HG03354 (cell line): ENCODE results near the gene N4BP3.

Source experiments
- ATAC-seq: cut with Tn5 transposase; IDR thresholded peaks from one replicate; pipeline ENCODE4 v1.9.1; 2021; ENCODE audit warnings: mild to moderate bottlenecking; ENCODE audit not compliant: unreplicated experiment, poor library complexity, severe bottlenecking

Gene N4BP3

DNA sequence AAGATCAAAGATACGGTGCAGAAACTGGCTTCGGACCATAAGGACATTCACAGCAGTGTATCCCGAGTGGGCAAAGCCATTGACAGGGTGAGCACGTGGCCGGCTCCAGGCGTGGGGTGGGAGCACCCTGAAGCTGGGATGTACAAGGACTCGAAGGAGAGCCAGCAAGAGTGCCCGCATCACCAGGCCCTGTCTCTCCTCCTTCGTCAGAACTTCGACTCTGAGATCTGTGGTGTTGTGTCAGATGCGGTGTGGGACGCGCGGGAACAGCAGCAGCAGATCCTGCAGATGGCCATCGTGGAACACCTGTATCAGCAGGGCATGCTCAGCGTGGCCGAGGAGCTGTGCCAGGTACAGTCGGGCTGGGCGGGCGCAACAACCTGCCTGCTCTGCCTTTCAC is 29.3 kb downstream of the N4BP3 start:
- ATAC-seq: no peak

DNA sequence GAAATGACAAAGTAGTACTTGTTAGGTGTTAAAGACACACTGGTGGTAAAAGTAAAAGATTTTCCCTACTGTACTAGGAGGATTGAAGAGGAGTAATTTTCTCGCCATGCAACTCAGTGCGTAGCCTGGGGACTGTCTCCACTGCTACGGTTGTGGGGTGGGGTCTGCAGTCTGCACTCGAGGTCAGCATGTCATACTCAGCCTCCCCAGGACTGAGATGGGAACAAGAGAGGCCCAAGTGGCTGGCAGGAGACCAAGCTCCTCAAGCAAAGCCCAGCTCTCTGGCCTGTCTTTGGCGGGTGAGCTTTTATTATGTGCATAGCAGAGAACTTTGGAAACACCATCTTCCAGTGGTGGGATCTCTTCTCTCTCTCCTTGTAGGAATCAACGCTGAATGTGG is 29.9 kb downstream of the N4BP3 start:
- ATAC-seq: no peak

DNA sequence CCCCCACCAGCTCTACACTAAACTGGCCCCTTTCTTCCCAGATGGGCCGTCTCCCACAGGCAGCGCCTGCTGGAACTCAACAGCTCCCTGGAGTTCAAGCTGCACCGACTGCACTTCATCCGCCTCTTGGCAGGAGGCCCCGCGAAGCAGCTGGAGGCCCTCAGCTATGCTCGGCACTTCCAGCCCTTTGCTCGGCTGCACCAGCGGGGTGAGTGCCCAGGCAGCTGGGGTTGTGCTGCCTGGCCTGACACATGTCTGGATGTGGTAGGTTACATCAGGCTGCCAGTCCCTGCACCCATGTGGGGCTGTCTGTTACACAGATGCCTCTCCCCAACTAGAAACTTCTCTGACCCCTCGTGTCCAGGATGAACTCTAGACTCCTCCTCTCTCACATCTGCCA is 30.6 kb downstream of the N4BP3 start:
- ATAC-seq: no peak

DNA sequence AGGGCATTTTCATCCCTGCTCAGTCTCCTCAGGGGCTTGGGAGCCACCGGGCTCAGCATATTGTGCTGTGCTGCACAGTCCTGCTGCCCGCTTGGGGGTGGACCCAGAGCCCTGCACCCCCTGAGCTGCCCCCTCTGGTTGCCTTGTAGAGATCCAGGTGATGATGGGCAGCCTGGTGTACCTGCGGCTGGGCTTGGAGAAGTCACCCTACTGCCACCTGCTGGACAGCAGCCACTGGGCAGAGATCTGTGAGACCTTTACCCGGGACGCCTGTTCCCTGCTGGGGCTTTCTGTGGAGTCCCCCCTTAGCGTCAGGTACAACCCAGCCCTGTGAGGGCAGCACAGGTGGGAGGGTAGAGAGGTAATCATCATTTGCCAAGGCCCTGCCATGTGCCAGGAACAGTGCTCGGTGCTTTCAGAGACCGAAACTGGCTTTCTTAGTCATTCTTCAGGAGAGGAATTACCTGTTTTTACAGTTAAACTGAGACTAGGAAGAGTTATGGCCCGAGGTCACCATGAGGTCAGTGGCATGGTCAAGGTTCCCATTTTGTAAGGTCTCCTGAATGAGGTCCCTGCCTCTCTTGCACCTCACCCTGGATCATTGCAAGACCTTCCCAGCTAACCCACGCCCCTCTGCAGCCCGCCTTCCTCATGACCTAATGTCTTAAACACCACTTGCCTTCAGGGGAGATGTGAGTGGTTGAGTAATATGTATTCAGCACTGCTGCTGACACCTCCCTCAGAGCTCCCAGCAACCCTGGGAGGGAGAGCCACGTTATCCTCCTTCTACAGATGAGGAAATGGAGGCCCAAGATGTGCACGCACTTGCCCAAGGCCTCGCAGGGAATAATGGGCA is 32.9 kb downstream of the N4BP3 start:
- peak; percentile 80 for ATAC-seq

DNA sequence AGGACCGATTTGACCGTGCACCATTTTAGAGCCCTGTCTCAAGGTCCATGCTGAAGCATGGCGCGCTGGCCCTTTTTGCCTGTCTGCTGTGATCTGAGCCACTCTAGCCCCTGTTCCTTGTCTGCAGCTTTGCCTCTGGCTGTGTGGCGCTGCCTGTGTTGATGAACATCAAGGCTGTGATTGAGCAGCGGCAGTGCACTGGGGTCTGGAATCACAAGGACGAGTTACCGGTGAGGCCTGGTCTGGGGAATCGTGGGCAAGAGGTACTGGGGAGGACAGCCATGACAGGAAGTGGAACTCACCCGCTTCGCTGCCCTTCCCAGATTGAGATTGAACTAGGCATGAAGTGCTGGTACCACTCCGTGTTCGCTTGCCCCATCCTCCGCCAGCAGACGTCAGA is 34.1 kb downstream of the N4BP3 start:
- ATAC-seq: no peak

DNA sequence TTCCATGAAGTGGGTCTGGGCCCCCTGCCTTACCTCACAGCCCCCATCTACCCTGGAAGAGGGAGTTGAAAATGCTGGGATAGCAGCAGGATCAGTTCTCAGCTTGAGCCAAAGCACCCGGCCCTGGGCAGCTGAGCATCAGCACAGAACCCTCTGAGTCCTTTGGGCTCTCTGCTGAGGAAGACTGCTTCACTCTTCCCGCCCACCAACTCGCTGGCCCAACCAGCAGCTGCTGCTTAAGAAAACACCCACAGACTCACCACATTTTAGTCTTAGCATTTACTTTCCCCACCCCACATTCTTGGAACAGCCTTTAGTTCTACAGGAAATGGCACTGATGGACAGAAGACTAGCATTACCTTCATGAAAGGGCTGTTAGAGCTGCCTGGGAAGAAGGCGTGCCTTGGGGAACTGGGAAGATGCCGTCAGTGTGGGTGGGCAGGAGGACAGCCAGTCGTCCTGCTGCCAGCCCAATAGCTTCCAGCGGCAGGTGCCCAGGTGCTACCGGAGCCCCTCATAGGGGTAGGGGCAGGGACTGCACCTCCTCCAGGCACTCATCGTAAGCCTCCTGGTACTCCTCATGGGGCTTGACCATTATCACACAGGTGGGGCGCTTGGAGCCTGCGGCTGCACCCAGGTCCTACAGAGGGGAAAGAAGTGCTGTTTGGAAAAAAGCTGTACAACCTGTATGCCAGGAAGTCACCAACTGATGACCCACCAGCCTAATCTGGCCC is 36.0 kb downstream of the N4BP3 start:
- no peak for ATAC-seq

DNA sequence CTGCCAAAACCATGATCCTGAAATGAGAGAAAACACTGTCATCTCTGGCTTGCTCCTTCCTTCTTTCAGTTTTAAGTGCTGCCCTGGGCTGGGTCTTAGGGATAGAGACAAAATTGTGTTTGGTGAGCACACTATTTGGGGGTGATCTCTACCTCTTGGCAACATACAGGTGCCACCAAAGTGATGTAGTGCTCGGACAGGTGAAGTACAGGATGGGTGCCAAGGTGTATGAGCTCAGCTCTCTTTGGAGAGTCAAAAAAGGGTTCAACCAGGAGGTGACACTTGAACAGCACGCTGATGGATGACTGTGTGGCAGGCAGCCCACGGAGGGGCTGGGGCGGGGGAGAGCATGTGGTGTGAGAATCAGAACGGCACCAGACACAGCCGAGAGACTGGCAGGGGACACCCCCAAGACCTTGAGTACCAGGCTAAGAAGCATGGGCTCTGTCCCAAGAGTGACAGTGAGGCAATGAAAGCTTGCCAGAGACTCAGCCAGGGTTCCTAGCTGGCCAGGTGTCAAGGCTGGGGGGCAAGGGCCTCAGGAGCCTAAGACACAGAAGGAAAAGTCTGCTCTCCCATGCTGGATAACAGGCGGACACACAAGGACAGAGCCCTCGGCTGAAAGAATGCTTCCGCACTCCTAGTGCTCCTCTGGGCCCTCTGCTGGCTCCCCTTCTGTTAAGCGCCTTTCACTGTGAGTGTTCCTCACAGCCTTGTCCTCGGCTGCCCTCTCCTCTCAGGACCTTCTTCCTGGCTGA is 37.8 kb downstream of the N4BP3 start:
- no peak for ATAC-seq

DNA sequence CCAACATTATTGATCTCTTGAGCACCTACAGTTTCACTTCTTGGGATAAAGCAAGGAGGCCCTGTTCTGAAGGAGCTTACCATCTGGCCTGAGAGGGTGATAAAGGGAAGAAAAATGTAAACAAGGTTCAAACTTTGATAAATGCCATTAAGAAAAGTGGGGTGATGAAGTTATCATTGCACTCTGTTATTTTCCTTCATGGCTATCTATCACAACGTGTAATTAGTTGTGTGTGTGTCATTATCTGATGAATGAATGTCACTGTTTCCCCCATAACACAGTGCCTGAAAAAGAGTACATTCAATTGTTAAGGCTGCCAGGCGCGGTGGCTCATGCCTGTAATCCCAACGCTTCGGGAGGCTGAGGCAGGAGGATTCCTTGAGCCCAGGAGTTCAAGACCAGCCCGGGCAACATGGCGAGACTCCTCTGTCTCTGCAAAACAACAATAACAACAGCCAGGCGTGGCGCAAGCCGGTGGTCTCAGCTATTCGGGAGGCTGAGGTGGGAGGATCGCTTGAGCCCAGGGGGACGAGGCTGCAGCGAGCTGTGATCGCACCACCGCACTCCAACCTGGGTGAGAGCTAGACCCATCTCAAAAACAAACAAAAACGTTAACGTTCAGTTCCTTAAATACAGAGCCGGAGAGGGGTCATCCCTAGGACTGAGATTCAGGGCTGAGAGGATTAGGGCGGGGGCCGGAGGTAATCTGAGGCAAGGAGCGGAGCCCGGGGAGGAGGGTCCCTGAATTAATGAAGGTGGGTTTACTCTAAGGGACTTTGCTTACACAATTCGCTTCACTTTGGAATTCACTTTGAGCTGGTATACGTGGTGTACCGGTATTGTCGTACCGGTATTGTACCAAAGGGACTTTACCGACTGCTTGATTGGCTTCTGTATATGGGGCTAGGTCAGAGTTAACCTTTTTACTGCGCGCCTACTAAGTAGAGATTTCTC is 39.4 kb downstream of the N4BP3 start:
- ATAC-seq: no peak

DNA sequence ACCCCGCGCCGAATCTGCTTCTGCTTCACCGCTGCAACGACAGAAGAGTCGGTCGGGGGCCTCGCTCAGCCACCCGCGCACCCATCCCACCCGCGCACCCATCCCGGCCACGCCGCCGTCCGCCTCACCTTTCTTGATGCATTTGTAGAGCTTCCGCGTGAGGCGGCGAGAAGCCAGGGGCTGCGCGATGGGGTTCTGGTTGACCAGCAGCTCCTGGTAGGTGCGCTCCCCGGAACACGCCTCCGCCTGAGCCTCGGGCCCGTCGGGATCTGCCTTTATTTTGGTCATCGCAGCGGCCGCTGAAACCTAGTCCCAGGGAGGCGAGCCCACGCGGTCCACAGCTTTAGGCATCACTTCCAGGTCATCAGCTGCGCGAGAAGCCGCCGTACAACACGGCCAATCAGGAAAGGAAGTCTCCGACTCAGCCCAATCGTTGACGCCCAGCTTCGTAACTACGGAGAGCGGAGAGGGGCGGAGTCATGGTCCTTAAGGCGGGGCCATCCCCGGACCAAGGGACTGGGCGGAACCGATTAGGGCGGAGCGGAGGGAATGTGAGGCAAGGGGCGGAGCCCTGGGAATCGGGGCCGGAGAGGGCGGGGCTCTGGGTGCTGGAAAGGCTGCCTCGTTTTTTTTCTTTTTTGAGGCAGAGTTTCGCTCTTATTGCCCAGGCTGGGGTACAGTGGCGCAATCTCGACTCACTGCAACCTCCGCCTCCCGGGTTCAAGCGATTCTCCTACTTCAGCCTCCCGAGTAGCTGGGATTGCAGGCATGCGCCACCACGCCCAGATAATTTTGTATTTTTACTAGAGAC is 40.4 kb downstream of the N4BP3 start, which contains the start of gene NHP2:
Gene NHP2 (minus strand): TSS at position 356 of the 811 bp plus-strand sequence. CDS start 68 bp downstream, at position 288.
- peak; percentile 99 for ATAC-seq

DNA sequence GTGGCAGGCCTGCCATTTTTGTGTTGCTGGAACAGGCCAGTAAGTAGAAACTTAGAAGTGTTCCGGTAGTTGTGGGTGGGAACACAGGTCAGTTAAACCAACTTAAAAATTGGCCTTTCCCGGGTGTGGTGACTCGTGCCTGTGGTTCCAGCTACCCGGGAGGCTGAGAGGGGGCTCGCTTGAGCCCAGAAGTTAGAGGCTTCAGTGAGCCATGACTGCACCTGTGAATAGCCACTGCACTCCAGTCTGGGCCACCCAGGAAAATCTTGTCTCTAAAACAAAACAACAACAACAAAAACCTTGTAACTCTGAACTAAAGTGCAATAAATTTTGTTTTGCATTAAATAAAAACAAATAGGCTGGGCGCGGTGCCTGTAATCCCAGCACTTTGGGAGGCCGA is 41.7 kb downstream of the N4BP3 start:
- no peak for ATAC-seq

DNA sequence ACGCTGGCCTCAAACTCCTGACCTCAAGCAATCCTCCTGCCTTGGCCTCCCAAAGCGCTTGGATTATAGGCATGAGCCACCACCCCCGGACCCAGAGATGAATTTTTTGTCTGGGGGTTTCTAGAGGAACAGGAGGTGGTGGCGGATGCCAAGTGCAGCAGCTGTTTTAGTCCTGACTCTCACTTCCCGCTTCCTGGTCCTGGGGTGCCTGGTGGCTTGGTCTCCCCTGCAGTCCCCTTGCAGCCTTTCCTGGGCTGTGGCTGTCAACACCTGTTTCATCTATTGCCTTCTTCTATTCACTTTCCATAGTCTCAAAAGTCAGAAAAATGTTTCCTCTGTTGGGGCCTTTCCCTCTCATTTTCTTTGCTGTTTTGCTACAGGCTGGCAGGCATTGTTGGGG is 46.8 kb downstream of the N4BP3 start:
- no peak for ATAC-seq

DNA sequence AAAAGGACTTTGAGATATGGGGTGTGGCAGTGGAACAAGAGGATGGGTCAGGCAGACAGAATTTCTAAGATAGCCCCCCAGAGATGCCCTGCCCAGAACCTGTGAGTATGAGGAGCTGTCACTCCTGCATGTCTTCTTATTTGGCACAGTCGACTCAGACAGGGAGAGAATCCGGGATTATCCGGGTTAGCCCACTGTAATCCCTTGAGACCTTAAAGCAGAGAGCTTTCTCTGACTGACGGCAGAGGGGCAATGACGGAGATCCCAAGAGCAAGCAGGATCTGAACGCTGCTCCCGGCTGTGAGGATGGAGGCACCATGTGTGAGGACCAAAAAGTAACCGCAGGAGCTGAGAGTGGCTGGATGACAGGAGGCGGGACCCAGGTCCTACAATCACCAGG is 49.1 kb downstream of the N4BP3 start:
- ATAC-seq: no peak

DNA sequence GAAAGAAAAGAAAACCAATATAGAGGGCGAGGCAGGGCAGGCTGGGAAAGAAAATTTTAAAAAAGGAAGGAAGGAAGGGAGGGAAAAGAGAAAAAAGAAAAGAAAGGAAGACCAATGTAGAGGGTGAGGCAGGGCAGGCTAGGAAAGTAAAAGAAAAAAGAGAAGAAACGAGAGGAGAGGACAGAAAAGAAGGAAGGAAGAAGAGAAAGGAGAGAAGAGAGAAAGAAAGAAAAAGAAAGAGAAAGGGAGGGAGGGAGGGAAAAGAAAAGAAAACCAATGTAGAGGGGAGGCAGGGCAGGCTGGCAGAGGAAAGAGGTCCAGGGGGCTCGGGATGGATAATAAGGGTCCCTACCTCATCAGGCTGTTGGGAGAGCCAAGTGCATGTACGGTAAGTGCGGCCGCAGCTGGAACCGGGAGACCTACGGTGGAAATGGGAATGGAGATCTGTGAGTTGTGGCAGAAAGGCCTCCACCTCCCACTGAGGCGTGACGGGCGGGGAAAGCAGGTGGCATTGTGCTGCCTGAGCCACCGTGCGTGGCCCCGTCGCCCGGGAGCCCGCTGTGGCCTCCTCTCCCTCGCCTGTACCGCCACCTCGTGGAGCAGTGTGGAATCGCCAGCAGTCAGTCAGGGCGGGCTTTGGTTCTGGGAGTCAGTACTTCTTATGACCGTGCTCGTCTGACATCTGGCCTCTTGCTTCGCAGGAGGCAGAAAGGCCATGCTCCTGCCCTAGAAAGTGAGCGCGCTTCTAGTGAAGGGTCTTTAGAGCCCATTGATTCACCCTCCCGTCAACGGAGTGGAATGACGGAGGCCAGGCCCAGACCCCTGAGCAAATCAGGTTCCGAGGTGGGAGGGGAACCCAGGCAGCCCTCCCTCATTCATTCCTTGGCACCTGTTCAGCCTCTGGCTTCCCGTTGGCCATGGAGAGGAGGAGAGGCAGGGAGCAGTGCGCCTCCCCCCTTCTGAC is 50.7 kb downstream of the N4BP3 start:
- ATAC-seq: peak; percentile 95

DNA sequence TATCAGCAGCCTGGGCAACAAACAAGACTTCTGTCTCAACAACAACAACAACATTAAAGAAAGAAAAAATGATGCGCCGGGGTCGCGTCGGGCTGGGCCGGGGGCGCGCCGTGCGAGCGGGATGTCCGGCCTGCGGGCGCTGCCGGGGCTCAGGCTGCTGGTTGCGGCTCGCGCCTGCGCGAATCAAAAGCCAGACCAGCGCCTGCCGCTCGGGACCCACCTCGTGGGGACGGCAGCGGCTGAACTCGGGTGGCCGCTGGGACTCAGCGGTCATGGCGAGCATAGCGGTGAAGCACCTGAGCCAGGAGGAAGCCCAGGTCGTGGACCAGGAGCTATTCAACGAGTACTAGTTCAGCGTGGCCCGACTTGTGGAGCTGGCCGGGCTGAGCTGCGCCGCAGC is 52.2 kb downstream of the N4BP3 start:
- ATAC-seq: no peak

DNA sequence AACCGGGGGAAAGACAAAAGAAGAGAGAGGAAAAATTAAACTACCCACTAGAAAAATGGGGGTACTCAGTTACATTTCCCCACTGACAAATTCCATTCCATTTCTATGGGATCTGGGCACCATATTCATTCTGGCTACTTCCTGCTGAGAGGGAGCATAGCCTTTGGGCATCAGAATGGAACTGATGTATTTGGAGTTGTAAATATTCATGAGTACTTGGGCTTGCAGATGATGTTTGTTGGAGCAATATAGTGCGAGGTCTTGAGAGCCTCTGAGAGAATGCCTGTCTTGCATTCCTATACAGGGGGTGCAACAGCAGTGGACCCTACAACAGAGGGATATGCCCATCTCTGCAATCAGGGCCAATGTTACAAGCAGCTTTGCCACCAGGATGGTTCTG is 57.1 kb downstream of the N4BP3 start:
- no peak for ATAC-seq

DNA sequence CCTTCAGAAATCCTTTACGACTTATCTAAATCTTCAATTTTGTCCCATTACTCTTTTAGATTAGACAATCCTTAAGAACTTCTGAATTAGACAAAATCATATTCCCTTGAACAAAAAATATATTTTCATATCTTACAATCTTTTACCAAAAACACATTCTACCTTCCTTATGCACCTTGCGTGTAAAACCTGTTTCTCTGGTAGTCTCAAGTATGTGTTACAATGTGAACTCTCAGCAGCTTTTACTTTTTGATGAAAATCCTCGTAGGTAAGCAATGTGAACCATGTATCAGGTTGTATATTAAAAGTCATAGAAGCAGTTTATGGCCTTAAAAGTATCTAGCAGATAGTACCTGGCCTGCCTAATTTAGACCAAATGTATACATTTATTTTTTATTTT is 61.1 kb downstream of the N4BP3 start:
- no peak for ATAC-seq
